Measurements from ENCODE around the gene CALD1. TPM values are rescaled to one million over a fixed set of nuclear protein-coding genes. Genes with fewer than 3 reads are reported as not detected.

CALD1 gene
- total RNA-seq (ENCODE audit: low replicate concordance): 169 and 218 TPM in 2 replicates
- long read RNA-seq, full-length matches to known transcripts: 18 of 324 reads
- long read RNA-seq, partial matches to known transcripts: 262 of 324 reads
- long read RNA-seq, other reads (novel, unspliced or antisense): 44 of 324 reads

DNA sequence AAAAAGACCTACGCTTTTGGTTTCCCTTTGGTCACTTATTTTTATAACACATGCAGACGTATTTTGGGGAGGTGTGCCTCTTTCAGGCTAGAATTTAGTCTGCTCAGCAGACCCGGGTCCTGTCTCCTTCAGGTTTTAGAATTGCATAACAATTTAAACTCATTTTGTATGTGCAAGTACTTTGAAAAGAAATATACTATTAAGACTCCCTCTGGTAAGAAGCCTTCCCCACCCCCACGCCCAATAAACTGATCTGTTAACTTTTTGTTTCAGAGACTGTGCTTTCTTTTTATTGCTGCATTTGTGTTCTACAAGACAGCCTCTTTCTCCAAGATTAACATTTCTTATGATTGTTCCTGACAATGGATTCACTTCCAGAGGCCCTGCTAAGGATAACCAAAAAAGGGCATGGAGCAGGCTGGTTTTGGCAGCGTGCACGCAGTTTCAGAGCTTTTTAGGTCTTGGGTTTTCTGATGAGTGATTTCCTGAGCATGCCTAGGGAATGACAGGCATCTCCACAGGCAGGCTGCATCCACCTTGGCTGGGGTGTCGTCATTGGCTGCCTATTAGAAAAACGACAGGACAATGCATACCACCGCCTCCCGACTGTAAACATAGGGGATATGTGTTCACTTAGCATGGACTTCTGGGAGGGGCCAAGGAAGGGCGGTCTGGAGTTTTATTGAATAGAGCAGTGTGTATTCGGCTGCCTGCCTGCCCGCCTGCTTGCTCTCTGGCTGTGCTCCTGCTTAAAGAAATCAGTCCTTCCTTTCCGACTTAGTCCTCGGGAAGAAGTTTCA lies at the start of gene CALD1:
Gene CALD1, plus strand, starts transcription at position 694 of the 800 bp plus-strand sequence. CDS start 88,100 bp downstream, outside the sequence.
- DNase-seq (ENCODE audit: extremely low spot score, unreplicated experiment): peak; percentile 72
- peaks cover 5% of the 10 kb centered on the region for H3K9me3 Mint-ChIP-seq
- H3K4me1 Mint-ChIP-seq (ENCODE audit: unreplicated experiment): peaks cover 45% of the 10 kb centered on the region
- peak within 1 kb of the TSS; percentile 94 for H3K27ac Mint-ChIP-seq
- H3K4me3 Mint-ChIP-seq: no peak within 1 kb of the TSS
- H3K36me3 Mint-ChIP-seq: no peaks in the 10 kb centered on the region
- H3K27me3 Mint-ChIP-seq: no peaks in the 10 kb centered on the region
- TF ChIP-seq, protein P1, sequence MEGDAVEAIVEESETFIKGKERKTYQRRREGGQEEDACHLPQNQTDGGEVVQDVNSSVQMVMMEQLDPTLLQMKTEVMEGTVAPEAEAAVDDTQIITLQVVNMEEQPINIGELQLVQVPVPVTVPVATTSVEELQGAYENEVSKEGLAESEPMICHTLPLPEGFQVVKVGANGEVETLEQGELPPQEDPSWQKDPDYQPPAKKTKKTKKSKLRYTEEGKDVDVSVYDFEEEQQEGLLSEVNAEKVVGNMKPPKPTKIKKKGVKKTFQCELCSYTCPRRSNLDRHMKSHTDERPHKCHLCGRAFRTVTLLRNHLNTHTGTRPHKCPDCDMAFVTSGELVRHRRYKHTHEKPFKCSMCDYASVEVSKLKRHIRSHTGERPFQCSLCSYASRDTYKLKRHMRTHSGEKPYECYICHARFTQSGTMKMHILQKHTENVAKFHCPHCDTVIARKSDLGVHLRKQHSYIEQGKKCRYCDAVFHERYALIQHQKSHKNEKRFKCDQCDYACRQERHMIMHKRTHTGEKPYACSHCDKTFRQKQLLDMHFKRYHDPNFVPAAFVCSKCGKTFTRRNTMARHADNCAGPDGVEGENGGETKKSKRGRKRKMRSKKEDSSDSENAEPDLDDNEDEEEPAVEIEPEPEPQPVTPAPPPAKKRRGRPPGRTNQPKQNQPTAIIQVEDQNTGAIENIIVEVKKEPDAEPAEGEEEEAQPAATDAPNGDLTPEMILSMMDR (conservative IDR thresholded peaks at IDR 0.05): no peak

GRCh38 chr7:134729895-134730294 lies 49.5 kb upstream of the CALD1 start:
- Mint-ChIP-seq H3K27me3 (no peaks in the 10 kb centered on the region), H3K4me1 (ENCODE audit: unreplicated experiment) (peaks cover 17% of the 10 kb centered on the region), H3K9me3 (peaks cover 6% of the 10 kb centered on the region), H3K4me3 (no peak overlapping the region), H3K36me3 (no peaks in the 10 kb centered on the region), H3K27ac (no peak overlapping the region)
- no peak for DNase-seq (ENCODE audit: extremely low spot score, unreplicated experiment)
- TF ChIP-seq, protein P1 (conservative IDR thresholded peaks at IDR 0.05): no peak

DNA sequence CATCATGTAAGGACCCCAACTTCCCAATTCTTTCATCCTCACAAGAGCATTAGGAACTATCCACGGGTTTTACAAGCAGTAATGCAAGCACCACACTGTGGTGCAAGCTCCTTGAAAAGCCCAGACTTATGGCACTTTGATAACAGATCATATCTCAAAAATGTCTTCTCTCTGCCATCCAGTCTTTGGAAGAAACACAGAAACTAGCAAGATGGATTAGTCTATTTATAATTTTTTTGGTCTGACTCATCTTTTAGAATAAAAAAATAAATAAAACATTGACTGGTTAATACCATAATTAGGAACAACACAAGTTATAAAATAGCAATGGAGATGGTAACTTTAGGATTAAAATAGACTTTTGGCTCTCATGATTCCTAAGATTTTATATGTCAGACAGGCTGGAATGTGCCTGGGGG lies 49.0 kb upstream of the CALD1 start:
- TF ChIP-seq, protein P1 (conservative IDR thresholded peaks at IDR 0.05): no peak
- H3K4me3 Mint-ChIP-seq: no peak overlapping the region
- no peak for DNase-seq (ENCODE audit: extremely low spot score, unreplicated experiment)
- H3K9me3 Mint-ChIP-seq: peaks cover 4% of the 10 kb centered on the region
- no peak overlapping the region for H3K27ac Mint-ChIP-seq
- H3K36me3 Mint-ChIP-seq: no peaks in the 10 kb centered on the region
- peaks cover 17% of the 10 kb centered on the region for H3K4me1 Mint-ChIP-seq (ENCODE audit: unreplicated experiment)
- no peaks in the 10 kb centered on the region for H3K27me3 Mint-ChIP-seq

- H3K4me3 Mint-ChIP-seq: no peak overlapping the region
- peaks cover 17% of the 10 kb centered on the region for H3K4me1 Mint-ChIP-seq (ENCODE audit: unreplicated experiment)
- H3K36me3 Mint-ChIP-seq: no peaks in the 10 kb centered on the region
- TF ChIP-seq, protein P1 (conservative IDR thresholded peaks at IDR 0.05): no peak
- no peak for DNase-seq (ENCODE audit: extremely low spot score, unreplicated experiment)
- no peak overlapping the region for H3K27ac Mint-ChIP-seq
- H3K27me3 Mint-ChIP-seq: no peaks in the 10 kb centered on the region
- no peaks in the 10 kb centered on the region for H3K9me3 Mint-ChIP-seq
Measured at GRCh38 chr7:134731616-134732015, 47.8 kb upstream of the CALD1 start.

GRCh38 chr7:134732728-134733127 lies 46.7 kb upstream of the CALD1 start:
- H3K4me3 Mint-ChIP-seq: no peak overlapping the region
- H3K27ac Mint-ChIP-seq: no peak overlapping the region
- H3K27me3 Mint-ChIP-seq: no peaks in the 10 kb centered on the region
- TF ChIP-seq, protein P1 (conservative IDR thresholded peaks at IDR 0.05): no peak
- no peaks in the 10 kb centered on the region for H3K36me3 Mint-ChIP-seq
- DNase-seq (ENCODE audit: extremely low spot score, unreplicated experiment): no peak
- no peaks in the 10 kb centered on the region for H3K9me3 Mint-ChIP-seq
- peaks cover 17% of the 10 kb centered on the region for H3K4me1 Mint-ChIP-seq (ENCODE audit: unreplicated experiment)
